ENCODE results near the gene PRSS1.

PRSS1 gene

GRCh38 chr7:142718313-142718712 is 31.0 kb upstream of the PRSS1 start:
- Histone ChIP-seq H3K27me3 (ENCODE audit: insufficient read depth, poor library complexity, severe bottlenecking) (no peaks in the 10 kb centered on the region), H3K27ac (replicated peaks) (peak overlapping the region; percentile 80), H3K4me3 (replicated peaks; ENCODE audit: insufficient read depth, low read length) (no peak overlapping the region)
- TF ChIP-seq POLR2AphosphoS5 (IDR thresholded peaks at IDR 0.05; ENCODE audit: low read depth) (no peak), SPI1 (IDR thresholded peaks at IDR 0.05; ENCODE audit: borderline replicate concordance, low read depth) (no peak), GABPA (IDR thresholded peaks at IDR 0.05; ENCODE audit: low read depth) (no peak)
- TF ChIP-seq, protein P1, sequence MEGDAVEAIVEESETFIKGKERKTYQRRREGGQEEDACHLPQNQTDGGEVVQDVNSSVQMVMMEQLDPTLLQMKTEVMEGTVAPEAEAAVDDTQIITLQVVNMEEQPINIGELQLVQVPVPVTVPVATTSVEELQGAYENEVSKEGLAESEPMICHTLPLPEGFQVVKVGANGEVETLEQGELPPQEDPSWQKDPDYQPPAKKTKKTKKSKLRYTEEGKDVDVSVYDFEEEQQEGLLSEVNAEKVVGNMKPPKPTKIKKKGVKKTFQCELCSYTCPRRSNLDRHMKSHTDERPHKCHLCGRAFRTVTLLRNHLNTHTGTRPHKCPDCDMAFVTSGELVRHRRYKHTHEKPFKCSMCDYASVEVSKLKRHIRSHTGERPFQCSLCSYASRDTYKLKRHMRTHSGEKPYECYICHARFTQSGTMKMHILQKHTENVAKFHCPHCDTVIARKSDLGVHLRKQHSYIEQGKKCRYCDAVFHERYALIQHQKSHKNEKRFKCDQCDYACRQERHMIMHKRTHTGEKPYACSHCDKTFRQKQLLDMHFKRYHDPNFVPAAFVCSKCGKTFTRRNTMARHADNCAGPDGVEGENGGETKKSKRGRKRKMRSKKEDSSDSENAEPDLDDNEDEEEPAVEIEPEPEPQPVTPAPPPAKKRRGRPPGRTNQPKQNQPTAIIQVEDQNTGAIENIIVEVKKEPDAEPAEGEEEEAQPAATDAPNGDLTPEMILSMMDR (IDR thresholded peaks at IDR 0.05; ENCODE audit: insufficient read depth, low read length) = no peak
- TF ChIP-seq, protein P2, sequence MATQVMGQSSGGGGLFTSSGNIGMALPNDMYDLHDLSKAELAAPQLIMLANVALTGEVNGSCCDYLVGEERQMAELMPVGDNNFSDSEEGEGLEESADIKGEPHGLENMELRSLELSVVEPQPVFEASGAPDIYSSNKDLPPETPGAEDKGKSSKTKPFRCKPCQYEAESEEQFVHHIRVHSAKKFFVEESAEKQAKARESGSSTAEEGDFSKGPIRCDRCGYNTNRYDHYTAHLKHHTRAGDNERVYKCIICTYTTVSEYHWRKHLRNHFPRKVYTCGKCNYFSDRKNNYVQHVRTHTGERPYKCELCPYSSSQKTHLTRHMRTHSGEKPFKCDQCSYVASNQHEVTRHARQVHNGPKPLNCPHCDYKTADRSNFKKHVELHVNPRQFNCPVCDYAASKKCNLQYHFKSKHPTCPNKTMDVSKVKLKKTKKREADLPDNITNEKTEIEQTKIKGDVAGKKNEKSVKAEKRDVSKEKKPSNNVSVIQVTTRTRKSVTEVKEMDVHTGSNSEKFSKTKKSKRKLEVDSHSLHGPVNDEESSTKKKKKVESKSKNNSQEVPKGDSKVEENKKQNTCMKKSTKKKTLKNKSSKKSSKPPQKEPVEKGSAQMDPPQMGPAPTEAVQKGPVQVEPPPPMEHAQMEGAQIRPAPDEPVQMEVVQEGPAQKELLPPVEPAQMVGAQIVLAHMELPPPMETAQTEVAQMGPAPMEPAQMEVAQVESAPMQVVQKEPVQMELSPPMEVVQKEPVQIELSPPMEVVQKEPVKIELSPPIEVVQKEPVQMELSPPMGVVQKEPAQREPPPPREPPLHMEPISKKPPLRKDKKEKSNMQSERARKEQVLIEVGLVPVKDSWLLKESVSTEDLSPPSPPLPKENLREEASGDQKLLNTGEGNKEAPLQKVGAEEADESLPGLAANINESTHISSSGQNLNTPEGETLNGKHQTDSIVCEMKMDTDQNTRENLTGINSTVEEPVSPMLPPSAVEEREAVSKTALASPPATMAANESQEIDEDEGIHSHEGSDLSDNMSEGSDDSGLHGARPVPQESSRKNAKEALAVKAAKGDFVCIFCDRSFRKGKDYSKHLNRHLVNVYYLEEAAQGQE (IDR thresholded peaks at IDR 0.05; ENCODE audit: insufficient replicate concordance, low read depth) = no peak
- DNase-seq (ENCODE audit: low read depth in 1 of 2, low spot score in 1 of 2) = no peak

DNA sequence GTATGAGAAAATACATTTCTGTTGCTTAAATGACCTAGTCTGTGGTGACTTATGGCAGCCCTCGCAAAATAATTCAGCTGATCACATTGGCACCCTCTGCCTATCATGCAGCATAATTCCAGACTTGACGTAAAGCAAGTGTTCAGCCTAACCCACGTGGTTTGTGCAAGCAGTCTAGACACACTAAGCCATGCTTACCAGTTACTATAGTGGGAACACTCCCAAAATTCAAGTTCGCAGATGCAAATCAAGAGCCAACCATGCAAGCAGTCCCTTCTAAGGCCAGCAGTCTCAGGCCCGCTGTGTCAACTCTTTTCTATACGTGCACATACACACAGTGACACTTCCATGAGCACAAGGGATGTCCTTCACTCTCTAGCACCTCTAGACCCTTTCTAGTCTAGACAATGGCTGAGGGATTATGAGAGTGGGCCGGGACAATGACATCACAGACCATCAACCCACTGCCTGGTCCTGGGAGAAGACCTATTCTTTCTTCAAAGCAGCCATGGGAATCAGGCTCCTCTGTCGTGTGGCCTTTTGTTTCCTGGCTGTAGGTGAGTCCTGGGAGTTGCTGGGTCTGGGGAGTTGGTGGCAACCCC is 29.0 kb upstream of the PRSS1 start:
- Histone ChIP-seq H3K27ac (replicated peaks) (no peak overlapping the region), H3K27me3 (ENCODE audit: insufficient read depth, poor library complexity, severe bottlenecking) (no peaks in the 10 kb centered on the region), H3K4me3 (replicated peaks; ENCODE audit: insufficient read depth, low read length) (no peak overlapping the region)
- no peak for DNase-seq (ENCODE audit: low read depth in 1 of 2, low spot score in 1 of 2)
- no peak for TF ChIP-seq SPI1 (IDR thresholded peaks at IDR 0.05; ENCODE audit: borderline replicate concordance, low read depth)

GRCh38 chr7:142720986-142721385 is 28.3 kb upstream of the PRSS1 start:
- Histone ChIP-seq H3K27ac (replicated peaks) (no peak overlapping the region), H3K27me3 (ENCODE audit: insufficient read depth, poor library complexity, severe bottlenecking) (no peaks in the 10 kb centered on the region), H3K4me3 (replicated peaks; ENCODE audit: insufficient read depth, low read length) (no peak overlapping the region)
- TF ChIP-seq POLR2AphosphoS5 (IDR thresholded peaks at IDR 0.05; ENCODE audit: low read depth) (no peak), SPI1 (IDR thresholded peaks at IDR 0.05; ENCODE audit: borderline replicate concordance, low read depth) (no peak), GABPA (IDR thresholded peaks at IDR 0.05; ENCODE audit: low read depth) (no peak)
- TF ChIP-seq, protein P2 (IDR thresholded peaks at IDR 0.05; ENCODE audit: insufficient replicate concordance, low read depth) = no peak
- TF ChIP-seq, protein P1 (IDR thresholded peaks at IDR 0.05; ENCODE audit: insufficient read depth, low read length) = no peak
- no peak for DNase-seq (ENCODE audit: low read depth in 1 of 2, low spot score in 1 of 2)

GRCh38 chr7:142722248-142722794 is 27.0 kb upstream of the PRSS1 start:
- TF ChIP-seq POLR2AphosphoS5 (IDR thresholded peaks at IDR 0.05; ENCODE audit: low read depth) = no peak
- TF ChIP-seq, protein P2 (IDR thresholded peaks at IDR 0.05; ENCODE audit: insufficient replicate concordance, low read depth) = no peak
- TF ChIP-seq, protein P1 (IDR thresholded peaks at IDR 0.05; ENCODE audit: insufficient read depth, low read length) = no peak
- no peak for TF ChIP-seq SPI1 (IDR thresholded peaks at IDR 0.05; ENCODE audit: borderline replicate concordance, low read depth)
- TF ChIP-seq GABPA (IDR thresholded peaks at IDR 0.05; ENCODE audit: low read depth) = no peak
- Histone ChIP-seq H3K27me3 (ENCODE audit: insufficient read depth, poor library complexity, severe bottlenecking) (no peaks in the 10 kb centered on the region), H3K4me3 (replicated peaks; ENCODE audit: insufficient read depth, low read length) (no peak overlapping the region), H3K27ac (replicated peaks) (no peak overlapping the region)
- no peak for DNase-seq (ENCODE audit: low read depth in 1 of 2, low spot score in 1 of 2)

All from HL-60 (cell line).